Keratinocyte (primary cell): ENCODE data around the gene MTMR3. TPM values are rescaled to one million over a fixed set of nuclear protein-coding genes. Genes with fewer than 3 reads are reported as not detected.
A peak's percentile ranks its signal among the peaks of the same experiment; 100 is the strongest.

Source experiments
- DNase-seq: peaks from one replicate; pipeline ENCODE4 v3.0.0-alpha.2; 2011; ENCODE audit warnings: low read depth, missing footprints, low spot score
- FAIRE-seq: peaks from 2 replicates; lab custom pipeline; 2011; peaks lifted over from hg19 to GRCh38; lab: Jason Lieb, UNC
- H2AFZ ChIP-seq: 2 replicates; pipeline ENCODE4 v1.6.0; 2012; ENCODE audit warnings: low read length, control low read depth, inconsistent platforms; ENCODE audit not compliant: control insufficient read depth
- H3K27ac ChIP-seq: 2 replicates; pipeline ENCODE4 v1.5.1; 2011; ENCODE audit warnings: low read length; ENCODE audit not compliant: control insufficient read depth, insufficient read depth
- H3K27me3 ChIP-seq: 3 replicates; pipeline ENCODE4 v1.6.0; 2011; ENCODE audit warnings: low read length; ENCODE audit not compliant: control insufficient read depth, insufficient read depth; ENCODE audit errors: extremely low read depth
- H3K36me3 ChIP-seq, 2 experiments: 2 replicates in 1 of 2; 3 replicates in 1 of 2; pipeline ENCODE4 v1.5.1; 2011; ENCODE audit warnings: low read length in 2 of 2, mild to moderate bottlenecking in 1 of 2; ENCODE audit not compliant: control insufficient read depth in 2 of 2, insufficient read depth in 2 of 2; ENCODE audit errors: extremely low read depth in 1 of 2
- H3K4me1 ChIP-seq: 3 replicates; pipeline ENCODE4 v1.5.1; 2011; ENCODE audit warnings: low read length; ENCODE audit not compliant: control insufficient read depth, insufficient read depth; ENCODE audit errors: extremely low read depth
- H3K4me2 ChIP-seq: 3 replicates; pipeline ENCODE4 v1.6.0; 2011; ENCODE audit warnings: low read depth, low read length; ENCODE audit not compliant: control insufficient read depth, insufficient read depth; ENCODE audit errors: extremely low read depth
- H3K4me3 ChIP-seq, 3 experiments: fragments of 200-600 bp in 1 of 3; sonication (generic) in 1 of 3; 2 replicates in 2 of 3; 3 replicates in 1 of 3; pipeline ENCODE4 v1.5.1; 2011 to 2016; ENCODE audit warnings: low read length in 3 of 3, mild to moderate bottlenecking in 3 of 3, control low read depth in 2 of 3, inconsistent platforms in 1 of 3, low read depth in 1 of 3, mixed read lengths in 1 of 3, mixed run types in 1 of 3, moderate library complexity in 1 of 3; ENCODE audit not compliant: control insufficient read depth in 2 of 3, insufficient read depth in 2 of 3; ENCODE audit errors: extremely low read depth in 1 of 3
- H3K79me2 ChIP-seq: 2 replicates; pipeline ENCODE4 v1.6.0; 2012; ENCODE audit warnings: low read length; ENCODE audit not compliant: control insufficient read depth, insufficient read depth
- H3K9ac ChIP-seq: 3 replicates; pipeline ENCODE4 v1.6.0; 2011; ENCODE audit warnings: low read length; ENCODE audit not compliant: control insufficient read depth, insufficient read depth; ENCODE audit errors: extremely low read depth
- H3K9me1 ChIP-seq: 3 replicates; pipeline ENCODE4 v1.6.0; 2011; ENCODE audit warnings: low read length; ENCODE audit not compliant: control insufficient read depth, insufficient read depth; ENCODE audit errors: extremely low read depth
- H3K9me3 ChIP-seq: 2 replicates; pipeline ENCODE4 v1.5.1; 2012; ENCODE audit warnings: low read depth, low read length; ENCODE audit not compliant: control insufficient read depth
- H4K20me1 ChIP-seq: 3 replicates; pipeline ENCODE4 v1.6.0; 2011; ENCODE audit warnings: low read length; ENCODE audit not compliant: control insufficient read depth, insufficient read depth; ENCODE audit errors: extremely low read depth
- CTCF ChIP-seq, 3 experiments: IDR thresholded peaks in 1 of 3; conservative IDR thresholded peaks in 1 of 3; optimal IDR thresholded peaks in 1 of 3; 2 replicates in 2 of 3; 3 replicates in 1 of 3; pipeline versions ENCODE3 to v1.5.1; 2011; ENCODE audit warnings: low read length in 3 of 3, mild to moderate bottlenecking in 3 of 3, moderate library complexity in 2 of 3, control low read depth in 1 of 3, inconsistent platforms in 1 of 3; ENCODE audit not compliant: insufficient read depth in 2 of 3; ENCODE audit errors: extremely low read depth in 1 of 3
- EZH2 ChIP-seq: IDR thresholded peaks from one replicate; pipeline ENCODE4 v1.6.1; 2012; ENCODE audit warnings: inconsistent platforms, mild to moderate bottlenecking, low read length, moderate library complexity
- dilution Hi-C: fragments of 300-500 bp; cut with MboI; formaldehyde crosslinking; loops from one replicate; pipeline ENCODE4 v1.7.0; 2020; ENCODE audit warnings: low sequenced_read_pairs; ENCODE audit not compliant: extremely low pct_ligation_motif_present
- polyA plus RNA-seq, 5 experiments: library from polyadenylated mRNA; depleted of rRNA in 3 of 5; stranded (reverse) in 3 of 5; stranded (forward) in 1 of 5; unstranded in 1 of 5; fragments of >200 nt; gene quantifications; 1 replicate in 1 of 5; 2 replicates in 3 of 5; 3 replicates in 1 of 5; pipeline versions ENCODE4 v1.2.1 to v1.2.3, GENCODE V29; 2011 to 2012; ENCODE audit warnings: missing spikeins in 2 of 5, low read depth in 1 of 5, low replicate concordance in 1 of 5

MTMR3 gene
- polyA plus RNA-seq, 1 donor (not counting 4 experiments of a cell fraction or from before 2014, with no cell fraction given), result 16.5 TPM

GRCh38 chr22:29994027-29994715 is 111.2 kb downstream of the MTMR3 start:
- Histone ChIP-seq H3K27me3 (no peaks in the 10 kb centered on the region), H3K4me2 (peak overlapping the region; percentile 70), H3K79me2 (peaks cover 3% of the 10 kb centered on the region), H3K9me3 (no peaks in the 10 kb centered on the region), H3K9me1 (no peaks in the 10 kb centered on the region), H3K4me1 (peaks cover 34% of the 10 kb centered on the region), H2AFZ (no peak overlapping the region), H3K27ac (peak overlapping the region; percentile 92), H3K9ac (peak overlapping the region; percentile 68), H4K20me1 (peaks cover 2% of the 10 kb centered on the region), H3K4me3 (peak overlapping the region in 1 of 3 experiments; percentile 30), H3K36me3 (peaks cover 2 to 4% of the 10 kb centered on the region in 2 experiments)
- DNase-seq, result no peak
- dilution Hi-C loops, result no loop called here
- peak; percentile 80 for FAIRE-seq
- TF ChIP-seq CTCF (optimal IDR thresholded peaks at IDR 0.05 in 1 of 3, IDR thresholded peaks at IDR 0.05 in 1 of 3, conservative IDR thresholded peaks at IDR 0.05 in 1 of 3; ENCODE audit: extremely low read depth in 1 of 3, insufficient read depth in 2 of 3, low read length in 3 of 3), result peak in 2 of 3 experiments; percentile 27 to 62
- TF ChIP-seq EZH2, result no peak

GRCh38 chr22:29994943-29995342 is 112.0 kb downstream of the MTMR3 start:
- Histone ChIP-seq H3K4me2 (peak overlapping the region; percentile 70), H4K20me1 (peaks cover 2% of the 10 kb centered on the region), H3K79me2 (peaks cover 3% of the 10 kb centered on the region), H3K9me3 (no peaks in the 10 kb centered on the region), H3K27ac (peak overlapping the region; percentile 92), H3K9me1 (no peaks in the 10 kb centered on the region), H3K4me3 (no peak overlapping the region), H3K9ac (peak overlapping the region; percentile 68), H3K4me1 (peaks cover 34% of the 10 kb centered on the region), H3K36me3 (peaks cover 2 to 4% of the 10 kb centered on the region in 2 experiments), H3K27me3 (no peaks in the 10 kb centered on the region), H2AFZ (no peak overlapping the region)
- dilution Hi-C loops, result no loop called here
- TF ChIP-seq EZH2 (no peak), CTCF (optimal IDR thresholded peaks at IDR 0.05 in 1 of 3, IDR thresholded peaks at IDR 0.05 in 1 of 3, conservative IDR thresholded peaks at IDR 0.05 in 1 of 3; ENCODE audit: extremely low read depth in 1 of 3, insufficient read depth in 2 of 3, low read length in 3 of 3) (no peak)
- DNase-seq (no peak), FAIRE-seq (peak; percentile 61)
